CD4-positive, alpha-beta T cell (primary cell): ENCODE results near the gene TMPRSS3. TPM values are rescaled to one million over a fixed set of nuclear protein-coding genes. Genes with fewer than 3 reads are reported as not detected.

Experiments
- ATAC-seq: fragments of 200-7000 bp; cut with Tn5 transposase; one replicate; pipeline ENCODE4 v1.10.0; 2022; ENCODE audit warnings: mild to moderate bottlenecking; ENCODE audit not compliant: poor library complexity
- CTCF ChIA-PET: fragments of 350-600 bp; sonication (Branson Sonifier 250); formaldehyde crosslinking; loops from one replicate; lab custom pipeline; 2021; ENCODE audit warnings: antibody characterized with exemption, inconsistent platforms; lab: Charles Lee
- POLR2A ChIA-PET: fragments of 350-600 bp; sonication (Branson Sonifier 250); formaldehyde crosslinking; loops from one replicate; lab custom pipeline; 2021; ENCODE audit warnings: antibody characterized with exemption, inconsistent platforms; lab: Charles Lee
- DNase-seq, 14 experiments: peaks; one replicate each; pipeline ENCODE4 v3.0.0-alpha.2; 2013 to 2020; ENCODE audit warnings: mixed read lengths in 2 of 14
- H3K27ac ChIP-seq, 2 donors: one replicate each; pipeline versions ENCODE4 v1.5.1 to v1.7.0; 2013; ENCODE audit warnings: low read length in 2 of 2, low read depth in 1 of 2, mild to moderate bottlenecking in 1 of 2
- H3K27me3 ChIP-seq, 2 experiments: 1 replicate in 1 of 2; 2 replicates in 1 of 2; pipeline versions ENCODE4 v1.6.1 to v1.7.0; 2013; ENCODE audit warnings: low read length in 2 of 2, control low read depth in 1 of 2, mild to moderate bottlenecking in 1 of 2, moderate library complexity in 1 of 2; ENCODE audit not compliant: insufficient read depth in 2 of 2, control insufficient read depth in 1 of 2
- H3K36me3 ChIP-seq: one replicate; pipeline ENCODE4 v1.6.1; 2013; ENCODE audit warnings: low read length, control low read depth; ENCODE audit not compliant: insufficient read depth
- H3K4me1 ChIP-seq: one replicate; pipeline ENCODE4 v1.6.1; 2013; ENCODE audit warnings: low read length, control low read depth; ENCODE audit not compliant: insufficient read depth
- H3K4me3 ChIP-seq: one replicate; pipeline ENCODE4 v1.5.1; 2013; ENCODE audit warnings: mild to moderate bottlenecking, low read length, moderate library complexity
- H3K9me3 ChIP-seq, 2 experiments: 1 replicate in 1 of 2; 2 replicates in 1 of 2; pipeline versions ENCODE4 v1.6.1 to v1.7.0; 2013; ENCODE audit warnings: low read length in 2 of 2, mild to moderate bottlenecking in 2 of 2, control low read depth in 1 of 2, moderate library complexity in 1 of 2; ENCODE audit not compliant: control insufficient read depth in 1 of 2, insufficient read depth in 1 of 2
- H3K27ac Mint-ChIP-seq: one replicate; pipeline ENCODE4 v1.8.0; 2020; ENCODE audit warnings: mixed read lengths
- H3K27me3 Mint-ChIP-seq: one replicate; pipeline ENCODE4 v1.8.0; 2021; ENCODE audit warnings: mixed read lengths
- H3K36me3 Mint-ChIP-seq: one replicate; pipeline ENCODE4 v1.8.0; 2021; ENCODE audit warnings: low read depth, mixed read lengths
- H3K4me1 Mint-ChIP-seq: one replicate; pipeline ENCODE4 v1.8.0; 2021; ENCODE audit warnings: low read depth, mixed read lengths
- H3K4me3 Mint-ChIP-seq: one replicate; pipeline ENCODE4 v1.8.0; 2020; ENCODE audit warnings: mild to moderate bottlenecking, mixed read lengths
- H3K9me3 Mint-ChIP-seq: one replicate; pipeline ENCODE4 v1.8.0; 2020; ENCODE audit warnings: mixed read lengths
- intact Hi-C, 2 experiments: fragments of 100-400 bp; cut with DNase I in 1 of 2; cut with micrococcal nuclease in 1 of 2; formaldehyde crosslinking; loops; one replicate each; pipeline versions ENCODE4 v1.15.1 to v1.9.0; 2023 to 2025; cut with DNase I, micrococcal nuclease
- total RNA-seq, 174 experiments: library from RNA in 2 of 174; stranded (reverse) in 2 of 174; gene quantifications; one replicate each; pipeline ENCODE4 v1.2.3 and lab custom pipeline; 2021 to 2026
- TF ChIP-seq, protein P1 (sequence below): fragments of 200-600 bp; IDR thresholded peaks from one replicate; pipeline ENCODE4 v1.8.0; 2022; ENCODE audit warnings: antibody characterized with exemption, mild to moderate bottlenecking

Gene TMPRSS3
- total RNA-seq, 2 experiments from 2014 or later, result 1.5 TPM

DNA sequence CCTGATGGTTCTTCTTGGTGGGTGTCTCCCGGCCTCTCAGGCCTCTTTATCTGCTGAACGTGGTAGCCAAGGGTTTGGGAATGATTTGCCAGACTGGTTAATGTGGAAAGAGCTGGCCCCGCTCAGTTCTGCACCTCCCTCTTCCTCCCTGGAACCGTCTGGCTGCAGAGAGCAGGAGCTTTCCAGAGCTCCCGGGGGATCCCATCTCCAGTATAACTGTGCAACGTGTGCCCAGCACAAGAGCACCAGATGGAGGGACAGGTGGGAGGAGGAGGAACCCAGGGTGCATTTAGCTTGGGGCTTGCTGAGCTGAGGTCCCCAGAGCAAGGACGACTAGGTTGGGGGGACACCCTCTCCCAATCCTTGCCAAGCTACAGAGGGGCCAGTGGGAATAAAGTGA is 34.6 kb downstream of the TMPRSS3 start:
- Histone ChIP-seq H3K27ac (no peak overlapping the region), H3K27me3 (no peaks in the 10 kb centered on the region), H3K36me3 (no peaks in the 10 kb centered on the region), H3K4me3 (no peak overlapping the region), H3K9me3 (peaks cover 0 to 10% of the 10 kb centered on the region in 2 experiments), H3K4me1 (peaks cover 6% of the 10 kb centered on the region)
- Mint-ChIP-seq H3K36me3 (no peaks in the 10 kb centered on the region), H3K4me3 (no peak overlapping the region), H3K27me3 (no peaks in the 10 kb centered on the region), H3K9me3 (no peaks in the 10 kb centered on the region), H3K4me1 (no peaks in the 10 kb centered on the region), H3K27ac (no peak overlapping the region)
- ATAC-seq (no peak), DNase-seq (no peak)
- TF ChIP-seq, protein P1, sequence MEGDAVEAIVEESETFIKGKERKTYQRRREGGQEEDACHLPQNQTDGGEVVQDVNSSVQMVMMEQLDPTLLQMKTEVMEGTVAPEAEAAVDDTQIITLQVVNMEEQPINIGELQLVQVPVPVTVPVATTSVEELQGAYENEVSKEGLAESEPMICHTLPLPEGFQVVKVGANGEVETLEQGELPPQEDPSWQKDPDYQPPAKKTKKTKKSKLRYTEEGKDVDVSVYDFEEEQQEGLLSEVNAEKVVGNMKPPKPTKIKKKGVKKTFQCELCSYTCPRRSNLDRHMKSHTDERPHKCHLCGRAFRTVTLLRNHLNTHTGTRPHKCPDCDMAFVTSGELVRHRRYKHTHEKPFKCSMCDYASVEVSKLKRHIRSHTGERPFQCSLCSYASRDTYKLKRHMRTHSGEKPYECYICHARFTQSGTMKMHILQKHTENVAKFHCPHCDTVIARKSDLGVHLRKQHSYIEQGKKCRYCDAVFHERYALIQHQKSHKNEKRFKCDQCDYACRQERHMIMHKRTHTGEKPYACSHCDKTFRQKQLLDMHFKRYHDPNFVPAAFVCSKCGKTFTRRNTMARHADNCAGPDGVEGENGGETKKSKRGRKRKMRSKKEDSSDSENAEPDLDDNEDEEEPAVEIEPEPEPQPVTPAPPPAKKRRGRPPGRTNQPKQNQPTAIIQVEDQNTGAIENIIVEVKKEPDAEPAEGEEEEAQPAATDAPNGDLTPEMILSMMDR, result no peak
- ChIA-PET CTCF (interaction anchor here (1.3 kb wide), 1 partner anchor 89 kb away, joined by 5 read pairs; no protein-coding TSS in a partner anchor), POLR2A (no interaction called here)
- intact Hi-C loops, result no loop called here

DNA sequence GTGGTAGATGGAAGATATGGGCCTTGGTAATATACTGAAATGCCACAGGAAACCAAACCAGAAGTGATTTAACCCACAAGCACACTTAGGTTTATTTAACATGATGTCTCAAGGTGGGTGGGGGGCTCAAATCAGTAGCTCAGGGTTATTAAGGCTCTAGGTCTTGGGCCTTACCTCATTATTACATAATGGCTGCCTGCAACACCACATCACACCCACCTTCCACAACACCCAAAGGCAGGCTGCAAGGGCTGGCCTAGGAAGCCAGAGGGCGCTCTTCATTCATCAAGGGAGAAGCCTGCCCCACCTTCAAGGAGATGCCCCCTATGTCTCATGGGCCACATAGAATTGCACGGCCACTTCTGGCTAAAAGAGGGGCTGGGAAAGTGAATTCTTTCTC is 35.5 kb downstream of the TMPRSS3 start:
- Histone ChIP-seq H3K36me3 (no peaks in the 10 kb centered on the region), H3K9me3 (peaks cover 3 to 10% of the 10 kb centered on the region in 2 experiments), H3K27me3 (no peaks in the 10 kb centered on the region), H3K27ac (no peak overlapping the region), H3K4me1 (peaks cover 6% of the 10 kb centered on the region), H3K4me3 (no peak overlapping the region)
- Mint-ChIP-seq H3K4me1 (no peaks in the 10 kb centered on the region), H3K36me3 (no peaks in the 10 kb centered on the region), H3K9me3 (peaks cover 4% of the 10 kb centered on the region), H3K27me3 (no peaks in the 10 kb centered on the region), H3K27ac (no peak overlapping the region), H3K4me3 (no peak overlapping the region)
- intact Hi-C loops, result no loop called here
- CTCF ChIA-PET, result no interaction called here
- TF ChIP-seq, protein P1, result no peak
- DNase-seq (no peak), ATAC-seq (no peak)
- POLR2A ChIA-PET, result no interaction called here

DNA sequence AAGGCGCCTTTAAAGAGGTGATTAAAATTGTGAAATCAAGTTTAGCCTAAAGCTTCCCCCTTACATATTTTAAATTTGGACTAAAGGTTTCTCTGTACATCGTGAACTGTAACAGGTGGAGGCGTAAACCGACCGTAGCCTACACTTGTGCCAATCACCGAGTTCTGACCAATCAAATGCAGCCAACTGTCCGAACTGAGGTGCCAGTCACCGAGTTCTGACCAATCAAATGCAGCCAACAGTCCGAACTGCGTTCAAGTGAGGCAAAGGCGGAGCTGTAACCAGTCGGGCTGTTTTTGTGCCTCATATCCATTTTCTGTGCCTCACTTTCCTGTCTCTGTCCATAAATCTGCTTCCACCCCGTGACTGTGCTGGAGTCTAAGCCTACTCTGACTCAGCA is 36.9 kb downstream of the TMPRSS3 start:
- ChIA-PET POLR2A (no interaction called here), CTCF (no interaction called here)
- no peak for ATAC-seq
- H3K4me1 Mint-ChIP-seq, result no peaks in the 10 kb centered on the region
- Histone ChIP-seq H3K9me3 (peaks cover 8 to 10% of the 10 kb centered on the region in 2 experiments), H3K4me3 (no peak overlapping the region), H3K36me3 (no peaks in the 10 kb centered on the region), H3K4me1 (peaks cover 6% of the 10 kb centered on the region), H3K27ac (no peak overlapping the region), H3K27me3 (no peaks in the 10 kb centered on the region)
- TF ChIP-seq, protein P1, result no peak
- no peak overlapping the region for H3K4me3 Mint-ChIP-seq
- intact Hi-C loops, result no loop called here
- no peak overlapping the region for H3K27ac Mint-ChIP-seq
- no peak for DNase-seq
- H3K9me3 Mint-ChIP-seq, result peaks cover 7% of the 10 kb centered on the region
- no peaks in the 10 kb centered on the region for H3K36me3 Mint-ChIP-seq
- no peaks in the 10 kb centered on the region for H3K27me3 Mint-ChIP-seq
